Measurements from ENCODE around the gene IDI2. TPM values are rescaled to one million over a fixed set of nuclear protein-coding genes. Genes with fewer than 3 reads are reported as not detected.

IDI2 gene
- total RNA-seq, 4 donors from 2014 or later: not detected

DNA sequence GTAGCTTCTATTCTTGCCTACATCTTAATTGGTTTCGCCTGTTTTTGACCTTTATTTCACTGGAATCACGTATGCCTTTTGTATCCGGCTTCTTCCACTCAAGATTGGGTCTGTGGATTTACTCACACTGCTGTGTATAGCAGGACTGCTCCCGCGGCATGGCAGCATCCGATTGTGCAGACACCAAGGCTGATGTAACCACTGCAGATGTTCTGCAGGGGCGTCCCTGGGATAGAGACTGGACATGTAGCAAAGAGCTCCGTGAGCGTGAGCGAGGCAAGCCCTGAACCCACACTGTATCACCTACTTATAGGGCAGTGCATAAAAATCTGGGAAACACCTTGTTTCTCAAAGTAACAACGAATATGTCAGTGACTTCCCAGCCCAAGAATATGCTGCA, 11.4 kb upstream of the IDI2 start:
- H3K27ac ChIP-seq (replicated peaks in 1 of 4): no peak overlapping the region
- intact Hi-C loops (cut with DNase I): no loop called here
- H3K27me3 ChIP-seq: no peaks in the 10 kb centered on the region
- DNase-seq (ENCODE audit: extremely low spot score): no peak
- 82% methylated on average over 11 of the region's 11 CpGs for WGBS
- H3K4me3 ChIP-seq: no peak overlapping the region
- peaks cover 6 to 53% (median 36%) of the 10 kb centered on the region in 4 donors for H3K36me3 ChIP-seq
- no peaks in the 10 kb centered on the region for H3K9me3 ChIP-seq
- no peaks in the 10 kb centered on the region for H3K4me1 ChIP-seq
- no peak for TF ChIP-seq EP300 (IDR thresholded peaks at IDR 0.05)
- TF ChIP-seq POLR2AphosphoS5 (IDR thresholded peaks at IDR 0.05): no peak
- no peak for TF ChIP-seq POLR2A (IDR thresholded peaks at IDR 0.05; ENCODE audit: low read depth)
- TF ChIP-seq, protein P1, sequence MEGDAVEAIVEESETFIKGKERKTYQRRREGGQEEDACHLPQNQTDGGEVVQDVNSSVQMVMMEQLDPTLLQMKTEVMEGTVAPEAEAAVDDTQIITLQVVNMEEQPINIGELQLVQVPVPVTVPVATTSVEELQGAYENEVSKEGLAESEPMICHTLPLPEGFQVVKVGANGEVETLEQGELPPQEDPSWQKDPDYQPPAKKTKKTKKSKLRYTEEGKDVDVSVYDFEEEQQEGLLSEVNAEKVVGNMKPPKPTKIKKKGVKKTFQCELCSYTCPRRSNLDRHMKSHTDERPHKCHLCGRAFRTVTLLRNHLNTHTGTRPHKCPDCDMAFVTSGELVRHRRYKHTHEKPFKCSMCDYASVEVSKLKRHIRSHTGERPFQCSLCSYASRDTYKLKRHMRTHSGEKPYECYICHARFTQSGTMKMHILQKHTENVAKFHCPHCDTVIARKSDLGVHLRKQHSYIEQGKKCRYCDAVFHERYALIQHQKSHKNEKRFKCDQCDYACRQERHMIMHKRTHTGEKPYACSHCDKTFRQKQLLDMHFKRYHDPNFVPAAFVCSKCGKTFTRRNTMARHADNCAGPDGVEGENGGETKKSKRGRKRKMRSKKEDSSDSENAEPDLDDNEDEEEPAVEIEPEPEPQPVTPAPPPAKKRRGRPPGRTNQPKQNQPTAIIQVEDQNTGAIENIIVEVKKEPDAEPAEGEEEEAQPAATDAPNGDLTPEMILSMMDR (IDR thresholded peaks at IDR 0.05): no peak

DNA sequence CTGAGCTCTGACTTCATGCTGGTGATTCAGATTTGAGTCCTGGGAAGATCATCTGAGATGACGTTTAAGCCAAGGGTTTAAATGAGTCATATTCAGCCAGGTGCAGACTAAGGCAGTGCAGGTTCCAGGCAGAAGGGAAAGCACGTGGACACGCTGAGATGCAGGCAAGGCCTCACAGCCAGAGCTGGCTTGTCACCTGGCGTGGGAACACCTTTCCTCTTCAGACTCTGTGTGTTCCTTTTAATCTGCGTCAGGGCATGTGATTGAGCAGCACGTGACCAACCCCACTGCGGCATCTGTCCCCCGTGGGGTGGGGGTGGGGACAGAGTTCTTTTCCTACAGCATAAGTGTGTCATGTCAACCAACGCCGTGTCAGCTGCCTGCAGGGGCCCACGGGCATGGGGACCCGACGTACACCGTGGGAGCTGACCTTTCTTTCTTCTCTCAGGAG, 10.7 kb upstream of the IDI2 start:
- Histone ChIP-seq H3K27ac (replicated peaks in 1 of 4) (no peak overlapping the region), H3K36me3 (peaks cover 4 to 46% (median 29%) of the 10 kb centered on the region in 4 donors), H3K4me3 (no peak overlapping the region), H3K4me1 (no peaks in the 10 kb centered on the region), H3K9me3 (no peaks in the 10 kb centered on the region), H3K27me3 (no peaks in the 10 kb centered on the region)
- intact Hi-C loops (cut with DNase I): no loop called here
- no peak for DNase-seq (ENCODE audit: extremely low spot score)
- WGBS: 82% methylated on average over 14 of the region's 14 CpGs
- TF ChIP-seq EP300 (IDR thresholded peaks at IDR 0.05) (no peak), POLR2AphosphoS5 (IDR thresholded peaks at IDR 0.05) (no peak), POLR2A (IDR thresholded peaks at IDR 0.05; ENCODE audit: low read depth) (no peak)
- TF ChIP-seq, protein P1 (IDR thresholded peaks at IDR 0.05): no peak

GRCh38 chr10:1035201-1035600, 9.5 kb upstream of the IDI2 start:
- TF ChIP-seq POLR2A (IDR thresholded peaks at IDR 0.05; ENCODE audit: low read depth): no peak
- TF ChIP-seq POLR2AphosphoS5 (IDR thresholded peaks at IDR 0.05): no peak
- no peak for TF ChIP-seq EP300 (IDR thresholded peaks at IDR 0.05)
- TF ChIP-seq, protein P1 (IDR thresholded peaks at IDR 0.05): no peak
- WGBS: 81% methylated on average over 6 of the region's 6 CpGs
- H3K4me3 ChIP-seq: no peak overlapping the region
- no peak for DNase-seq (ENCODE audit: extremely low spot score)
- intact Hi-C loops (cut with DNase I): no loop called here
- peak overlapping the region in 1 of 4 donors; percentile 16 for H3K27ac ChIP-seq (replicated peaks in 1 of 4)
- H3K36me3 ChIP-seq: peaks cover 0 to 35% (median 20%) of the 10 kb centered on the region in 4 donors
- H3K9me3 ChIP-seq: no peaks in the 10 kb centered on the region
- H3K27me3 ChIP-seq: no peaks in the 10 kb centered on the region
- no peaks in the 10 kb centered on the region for H3K4me1 ChIP-seq

DNA sequence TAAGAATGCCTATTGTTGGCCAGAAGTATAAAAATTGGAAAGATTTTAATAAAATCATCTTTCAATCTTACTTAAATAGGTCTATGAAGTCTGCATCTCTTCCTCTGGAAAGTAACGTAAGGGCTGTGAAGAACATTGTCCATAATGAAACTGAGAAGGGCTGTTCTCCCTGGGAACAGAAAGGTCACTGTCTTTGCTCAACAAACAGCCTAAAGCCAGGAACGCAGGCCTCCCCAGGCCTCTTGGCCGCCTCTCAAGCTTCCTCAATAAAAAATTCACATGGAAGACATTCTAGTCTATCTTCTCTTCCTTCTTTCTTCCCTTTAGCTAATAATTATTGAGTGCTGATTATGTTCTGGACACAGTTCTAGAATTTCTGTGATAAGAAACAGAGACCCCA, 9.1 kb upstream of the IDI2 start:
- H3K27me3 ChIP-seq: no peaks in the 10 kb centered on the region
- 93% methylated on average over 3 of the region's 3 CpGs for WGBS
- DNase-seq (ENCODE audit: extremely low spot score): no peak
- H3K4me1 ChIP-seq: no peaks in the 10 kb centered on the region
- peaks cover 0 to 32% (median 17%) of the 10 kb centered on the region in 4 donors for H3K36me3 ChIP-seq
- no peaks in the 10 kb centered on the region for H3K9me3 ChIP-seq
- intact Hi-C loops (cut with DNase I): no loop called here
- TF ChIP-seq, protein P1 (IDR thresholded peaks at IDR 0.05): no peak
- TF ChIP-seq EP300 (IDR thresholded peaks at IDR 0.05): no peak
- no peak for TF ChIP-seq POLR2AphosphoS5 (IDR thresholded peaks at IDR 0.05)
- TF ChIP-seq POLR2A (IDR thresholded peaks at IDR 0.05; ENCODE audit: low read depth): no peak
- no peak overlapping the region for H3K4me3 ChIP-seq
- no peak overlapping the region for H3K27ac ChIP-seq (replicated peaks in 1 of 4)

- no peak overlapping the region for H3K27ac ChIP-seq (replicated peaks in 1 of 4)
- no peak overlapping the region for H3K4me3 ChIP-seq
- WGBS: 91% methylated on average over 1 of the region's 1 CpG
- H3K36me3 ChIP-seq: peaks cover 0 to 21% (median 13%) of the 10 kb centered on the region in 4 donors
- no peaks in the 10 kb centered on the region for H3K27me3 ChIP-seq
- H3K9me3 ChIP-seq: no peaks in the 10 kb centered on the region
- intact Hi-C loops (cut with DNase I): no loop called here
- TF ChIP-seq, protein P1 (IDR thresholded peaks at IDR 0.05): no peak
- TF ChIP-seq POLR2A (IDR thresholded peaks at IDR 0.05; ENCODE audit: low read depth) (no peak), POLR2AphosphoS5 (IDR thresholded peaks at IDR 0.05) (no peak), EP300 (IDR thresholded peaks at IDR 0.05) (no peak)
- H3K4me1 ChIP-seq: no peaks in the 10 kb centered on the region
- no peak for DNase-seq (ENCODE audit: extremely low spot score)
These were observed 7.9 kb upstream of the IDI2 start for GRCh38 chr10:1033601-1034000.
